HCT116 (cell line): ENCODE results near the gene PSME1. TPM values are rescaled to one million over a fixed set of nuclear protein-coding genes. Genes with fewer than 3 reads are reported as not detected.

Experiments used
- ATAC-seq: fragments of 200-7000 bp; cut with Tn5 transposase; 2 replicates; pipeline ENCODE4 v1.9.1; 2020; ENCODE audit warnings: mild to moderate bottlenecking, moderate library complexity
- BruUV-seq: library from RNA; stranded (reverse); fragments of 400-500 nt; replicated peaks from 2 replicates; lab custom pipeline; 2021; lab: Mats Ljungman, UMichigan
- CTCF ChIA-PET: fragments of 300-600 bp; sonication (Branson Sonifier 250); formaldehyde crosslinking; loops from one replicate; lab custom pipeline; 2021; ENCODE audit warnings: antibody characterized with exemption; lab: Charles Lee
- POLR2A ChIA-PET: fragments of 300-600, 350-600 bp; sonication (Branson Sonifier 250); formaldehyde crosslinking; loops from one replicate; lab custom pipeline; 2021; ENCODE audit warnings: antibody characterized with exemption; lab: Charles Lee
- RAD21 ChIA-PET, 2 experiments: fragments of 300-600 bp; sonication (Branson Sonifier 250); formaldehyde crosslinking; loops; one replicate each; lab custom pipeline; 2023; ENCODE audit warnings: low total read pairs in 2 of 2; ENCODE audit not compliant: uncharacterized antibody in 2 of 2, unreplicated experiment in 2 of 2, low non-redundant PET in 1 of 2; lab: Charles Lee
- DNase-seq: peaks from one replicate; pipeline ENCODE4 v3.0.0-alpha.2; 2010; ENCODE audit warnings: low read depth, low spot score
- H2AFZ ChIP-seq: fragments of 200-600 bp; shearing (Covaris generic), sonication (generic); 2 replicates; pipeline ENCODE4 v1.6.1; 2017; ENCODE audit warnings: low read depth, mixed run types, mixed read lengths, antibody characterized with exemption, low read length; ENCODE audit not compliant: poor library complexity, severe bottlenecking
- H3K27ac ChIP-seq: 2 replicates; pipeline ENCODE4 v1.5.1; 2012; ENCODE audit warnings: low read depth, low read length
- H3K27me3 ChIP-seq: fragments of 200-600 bp; sonication (generic); 2 replicates; pipeline ENCODE4 v1.6.1; 2016; ENCODE audit warnings: mixed run types, low read length, mixed read lengths; ENCODE audit not compliant: insufficient read depth
- H3K36me3 ChIP-seq, 2 experiments: fragments of 200-500 bp in 1 of 2; fragments of 200-600 bp in 1 of 2; sonication (Bioruptor generic) in 1 of 2; sonication (generic) in 1 of 2; 2 replicates each; pipeline versions ENCODE4 v1.5.1 to v1.6.1; 2014 to 2016; ENCODE audit warnings: low read length in 2 of 2, inconsistent platforms in 1 of 2, mixed read lengths in 1 of 2, mixed run types in 1 of 2; ENCODE audit not compliant: insufficient read depth in 2 of 2, control insufficient read depth in 1 of 2
- H3K4me1 ChIP-seq, 2 experiments: fragments of 200-600 bp in 1 of 2; sonication (generic) in 1 of 2; 2 replicates each; pipeline versions ENCODE4 v1.5.1 to v1.6.1; 2012 to 2017; ENCODE audit warnings: low read length in 2 of 2, inconsistent platforms in 1 of 2, mild to moderate bottlenecking in 1 of 2, mixed read lengths in 1 of 2, mixed run types in 1 of 2, moderate library complexity in 1 of 2; ENCODE audit not compliant: insufficient read depth in 2 of 2, control insufficient read depth in 1 of 2
- H3K4me2 ChIP-seq: fragments of 200-600 bp; sonication (generic); 2 replicates; pipeline ENCODE4 v1.6.1; 2017; ENCODE audit warnings: mixed run types, low read length, mixed read lengths
- H3K4me3 ChIP-seq, 2 experiments: fragments of 200-600 bp in 1 of 2; sonication (generic) in 1 of 2; replicated peaks in 1 of 2; 2 replicates each; pipeline ENCODE4 v1.5.1; 2011 to 2016; ENCODE audit warnings: low read length in 2 of 2, control low read depth in 1 of 2, low read depth in 1 of 2, mild to moderate bottlenecking in 1 of 2, mixed read lengths in 1 of 2, mixed run types in 1 of 2
- H3K79me2 ChIP-seq: fragments of 200-600 bp; sonication (generic); 2 replicates; pipeline ENCODE4 v1.6.1; 2017; ENCODE audit warnings: mild to moderate bottlenecking, mixed run types, low read length, moderate library complexity, mixed read lengths; ENCODE audit not compliant: insufficient read depth
- H3K9ac ChIP-seq: fragments of 200-600 bp; sonication (generic); 2 replicates; pipeline ENCODE4 v1.6.1; 2016; ENCODE audit warnings: low read length, mixed read lengths
- H3K9me2 ChIP-seq: fragments of 200-600 bp; sonication (generic), shearing (Covaris generic); 2 replicates; pipeline ENCODE4 v1.6.1; 2017; ENCODE audit warnings: mixed run types, mild to moderate bottlenecking, moderate library complexity; ENCODE audit not compliant: insufficient read depth
- H3K9me3 ChIP-seq, 2 experiments: fragments of 200-500 bp in 1 of 2; fragments of 200-600 bp in 1 of 2; sonication (Bioruptor generic) in 1 of 2; sonication (generic) in 1 of 2; 2 replicates each; pipeline ENCODE4 v1.6.1; 2014 to 2017; ENCODE audit warnings: low read length in 2 of 2, mixed read lengths in 2 of 2, inconsistent platforms in 1 of 2, low read depth in 1 of 2, mild to moderate bottlenecking in 1 of 2, mixed run types in 1 of 2, moderate library complexity in 1 of 2; ENCODE audit not compliant: control insufficient read depth in 1 of 2, insufficient read depth in 1 of 2
- H4K20me1 ChIP-seq: fragments of 200-600 bp; sonication (generic), shearing (Covaris generic); 2 replicates; pipeline ENCODE4 v1.6.1; 2017; ENCODE audit warnings: mixed run types, mild to moderate bottlenecking, moderate library complexity; ENCODE audit not compliant: insufficient read depth
- ATF3 ChIP-seq: IDR thresholded peaks from 2 replicates; pipeline ENCODE4 v1.6.1; 2012
- CBX3 ChIP-seq: IDR thresholded peaks from 2 replicates; pipeline ENCODE4 v1.6.1; 2012; ENCODE audit warnings: low read depth
- CEBPB ChIP-seq: IDR thresholded peaks from 2 replicates; pipeline ENCODE4 v1.6.1; 2012; ENCODE audit warnings: low read depth
- ELF1 ChIP-seq: IDR thresholded peaks from 2 replicates; pipeline ENCODE4 v1.6.1; 2012; ENCODE audit warnings: low read depth, borderline replicate concordance
- EZH2 ChIP-seq: fragments of 200-600 bp; sonication (generic); IDR thresholded peaks from 2 replicates; pipeline ENCODE4 v1.6.1; 2017; ENCODE audit warnings: antibody characterized with exemption, mixed run types
- MAX ChIP-seq: IDR thresholded peaks from 2 replicates; pipeline ENCODE4 v1.6.1; 2012
- POLR2A ChIP-seq: IDR thresholded peaks from 2 replicates; pipeline ENCODE4 v1.7.0; 2011; ENCODE audit warnings: borderline replicate concordance; ENCODE audit not compliant: insufficient read depth, insufficient read length; ENCODE audit errors: extremely low read depth
- RAD21 ChIP-seq: IDR thresholded peaks from 2 replicates; pipeline ENCODE4 v1.6.1; 2012; ENCODE audit warnings: low read depth, mild to moderate bottlenecking
- TCF7L2 ChIP-seq: IDR thresholded peaks from 2 replicates; pipeline ENCODE4 v1.7.0; 2011; ENCODE audit warnings: borderline replicate concordance, inconsistent platforms; ENCODE audit not compliant: insufficient read depth, insufficient read length; ENCODE audit errors: extremely low read depth
- YY1 ChIP-seq: IDR thresholded peaks from 2 replicates; pipeline ENCODE4 v1.6.1; 2011; ENCODE audit warnings: low read length, low read depth, moderate library complexity, mild to moderate bottlenecking; ENCODE audit not compliant: insufficient replicate concordance; ENCODE audit errors: extremely low read depth
- ZFX ChIP-seq: fragments of 450-650 bp; IDR thresholded peaks from 2 replicates; pipeline ENCODE4 v1.6.1; 2017
- intact Hi-C: fragments of 100-400 bp; cut with micrococcal nuclease; formaldehyde crosslinking; loops from 2 replicates; pipeline ENCODE4 v1.10.0; 2022
- total RNA-seq: library from RNA; stranded (reverse); gene quantifications from one replicate; pipeline ENCODE4 v1.2.1, GENCODE V29; 2021; ENCODE audit not compliant: unreplicated experiment
- TF ChIP-seq, protein P1 (sequence below): IDR thresholded peaks from 2 replicates; pipeline ENCODE4 v1.6.1; 2011; ENCODE audit warnings: mild to moderate bottlenecking, low read length, moderate library complexity; ENCODE audit not compliant: insufficient replicate concordance; ENCODE audit errors: extremely low read depth

The PSME1 gene
- total RNA-seq, 1 experiment from 2014 or later = 174 TPM

GRCh38 chr14:24106672-24107271 is 29.2 kb upstream of the PSME1 start:
- H3K4me3 ChIP-seq = no peak overlapping the region

More at GRCh38 chr14:24106672-24107271, 29.2 kb upstream of the PSME1 start:
- H4K20me1 ChIP-seq = no peaks in the 10 kb centered on the region
- H3K36me3 ChIP-seq = no peaks in the 10 kb centered on the region
- ATAC-seq (no peak), DNase-seq (no peak)
- intact Hi-C loops = no loop called here
- no peak overlapping the region for H3K27ac ChIP-seq
- H3K79me2 ChIP-seq = no peaks in the 10 kb centered on the region
- ChIA-PET POLR2A (interaction anchor here (1.0 to 3.6 kb wide), 4 partner anchors 9 to 49 kb away, joined by 3 to 20 read pairs (median 8); partner anchors contain the start of gene PCK2), CTCF (interaction anchor here (0.5 to 5.5 kb wide), 3 partner anchors 14 to 63 kb away, joined by 3 to 116 read pairs (median 73); partner anchors contain the start of gene PCK2), RAD21 (interaction anchor here (1.0 to 1.5 kb wide), 2 partner anchors 9 to 49 kb away, joined by 3 to 4 read pairs; no protein-coding TSS in a partner anchor)
- H3K4me1 ChIP-seq = peaks cover 2 to 9% of the 10 kb centered on the region in 2 experiments; a peak in 3 of 4 replicates
- H3K9me3 ChIP-seq = peaks cover 0 to 5% of the 10 kb centered on the region in 2 experiments; a peak in 1 of 4 replicates
- no peaks in the 10 kb centered on the region for H3K27me3 ChIP-seq
- no peaks in the 10 kb centered on the region for H3K9me2 ChIP-seq
- H3K4me2 ChIP-seq = no peak overlapping the region
- TF ChIP-seq ATF3 (no peak), RAD21 (no peak), EZH2 (no peak), MAX (no peak), CEBPB (no peak), ZFX (no peak), TCF7L2 (no peak), POLR2A (no peak), YY1 (no peak), ELF1 (no peak), CBX3 (no peak)
- TF ChIP-seq, protein P1, sequence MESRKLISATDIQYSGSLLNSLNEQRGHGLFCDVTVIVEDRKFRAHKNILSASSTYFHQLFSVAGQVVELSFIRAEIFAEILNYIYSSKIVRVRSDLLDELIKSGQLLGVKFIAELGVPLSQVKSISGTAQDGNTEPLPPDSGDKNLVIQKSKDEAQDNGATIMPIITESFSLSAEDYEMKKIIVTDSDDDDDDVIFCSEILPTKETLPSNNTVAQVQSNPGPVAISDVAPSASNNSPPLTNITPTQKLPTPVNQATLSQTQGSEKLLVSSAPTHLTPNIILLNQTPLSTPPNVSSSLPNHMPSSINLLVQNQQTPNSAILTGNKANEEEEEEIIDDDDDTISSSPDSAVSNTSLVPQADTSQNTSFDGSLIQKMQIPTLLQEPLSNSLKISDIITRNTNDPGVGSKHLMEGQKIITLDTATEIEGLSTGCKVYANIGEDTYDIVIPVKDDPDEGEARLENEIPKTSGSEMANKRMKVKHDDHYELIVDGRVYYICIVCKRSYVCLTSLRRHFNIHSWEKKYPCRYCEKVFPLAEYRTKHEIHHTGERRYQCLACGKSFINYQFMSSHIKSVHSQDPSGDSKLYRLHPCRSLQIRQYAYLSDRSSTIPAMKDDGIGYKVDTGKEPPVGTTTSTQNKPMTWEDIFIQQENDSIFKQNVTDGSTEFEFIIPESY = no peak
- no peak overlapping the region for H3K9ac ChIP-seq
- H2AFZ ChIP-seq = no peak overlapping the region
- no TSS peak for BruUV-seq
